Stimulated activated naive CD8-positive, alpha-beta T cell treated with anti-CD3 and anti-CD28 coated beads, Interleukin-15, Interleukin-2, amounts not matched to agents 100 ng/mL and 50 ng/mL, for 24 hours (primary cell): ENCODE measurements around the gene EBLN2.

ENCODE experiments used
- H3K27ac Mint-ChIP-seq: one replicate; pipeline ENCODE4 v1.8.0; 2021; ENCODE audit warnings: mild to moderate bottlenecking, mixed read lengths
- H3K27me3 Mint-ChIP-seq: one replicate; pipeline ENCODE4 v1.8.0; 2021; ENCODE audit warnings: mixed read lengths
- H3K36me3 Mint-ChIP-seq: one replicate; pipeline ENCODE4 v1.8.0; 2021; ENCODE audit warnings: low read depth, mixed read lengths
- H3K4me1 Mint-ChIP-seq: one replicate; pipeline ENCODE4 v1.8.0; 2021; ENCODE audit warnings: low read depth, mixed read lengths
- H3K4me3 Mint-ChIP-seq: one replicate; pipeline ENCODE4 v1.8.0; 2021; ENCODE audit warnings: mild to moderate bottlenecking, mixed read lengths
- H3K9me3 Mint-ChIP-seq: one replicate; pipeline ENCODE4 v1.8.0; 2021; ENCODE audit warnings: mixed read lengths

Gene EBLN2

DNA sequence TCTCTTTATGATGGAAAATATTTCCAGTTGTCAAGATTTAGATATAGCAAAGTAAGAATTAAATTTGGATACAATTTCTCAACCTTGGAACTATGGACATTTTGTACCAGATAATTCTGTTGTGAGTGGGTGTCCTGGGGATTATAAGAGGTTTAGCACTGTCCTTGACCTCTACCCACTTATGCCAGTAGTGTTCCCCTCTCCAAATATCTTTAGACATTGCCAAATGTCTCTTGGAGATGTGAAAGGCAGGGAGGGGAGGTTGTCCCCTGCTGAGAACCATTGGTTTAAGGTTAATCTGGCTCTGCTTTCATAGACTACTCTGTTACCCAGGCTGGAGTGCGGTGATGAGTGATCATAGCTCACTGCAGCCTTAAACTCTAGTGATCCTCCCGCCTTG lies at the start of gene EBLN2:
TSS of gene EBLN2 (plus strand) at position 244 of the 400 bp plus-strand sequence. CDS start 423 bp downstream, outside the sequence.
- H3K36me3 Mint-ChIP-seq: peaks cover 53% of the 10 kb centered on the region
- H3K9me3 Mint-ChIP-seq: no peaks in the 10 kb centered on the region
- H3K27ac Mint-ChIP-seq: no peak within 1 kb of the TSS
- peaks cover 6% of the 10 kb centered on the region for H3K4me1 Mint-ChIP-seq
- no peaks in the 10 kb centered on the region for H3K27me3 Mint-ChIP-seq
- no peak within 1 kb of the TSS for H3K4me3 Mint-ChIP-seq

DNA sequence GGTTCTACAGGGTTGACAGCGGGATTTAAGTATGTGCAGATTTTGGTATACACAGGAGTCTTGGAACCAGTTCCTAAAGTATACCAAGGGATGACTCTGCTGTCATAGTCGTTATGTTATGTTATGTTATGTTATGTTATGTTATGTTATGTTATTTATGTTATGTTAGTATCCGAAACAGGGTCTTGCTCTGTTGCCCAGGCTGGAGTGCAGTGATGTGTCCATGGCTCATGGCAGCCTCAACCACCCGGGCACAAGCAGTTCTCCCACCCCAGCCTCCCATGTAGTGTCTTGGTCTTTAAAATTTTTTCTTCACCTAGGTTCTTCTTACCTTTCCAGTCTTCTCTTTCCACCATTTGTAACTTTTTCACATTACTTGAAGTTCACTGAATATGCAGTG lies 43.2 kb upstream of the EBLN2 start:
- no peaks in the 10 kb centered on the region for H3K27me3 Mint-ChIP-seq
- peaks cover 37% of the 10 kb centered on the region for H3K36me3 Mint-ChIP-seq
- H3K4me3 Mint-ChIP-seq: no peak overlapping the region
- H3K27ac Mint-ChIP-seq: peak overlapping the region; percentile 42
- no peaks in the 10 kb centered on the region for H3K9me3 Mint-ChIP-seq
- H3K4me1 Mint-ChIP-seq: peaks cover 78% of the 10 kb centered on the region

DNA sequence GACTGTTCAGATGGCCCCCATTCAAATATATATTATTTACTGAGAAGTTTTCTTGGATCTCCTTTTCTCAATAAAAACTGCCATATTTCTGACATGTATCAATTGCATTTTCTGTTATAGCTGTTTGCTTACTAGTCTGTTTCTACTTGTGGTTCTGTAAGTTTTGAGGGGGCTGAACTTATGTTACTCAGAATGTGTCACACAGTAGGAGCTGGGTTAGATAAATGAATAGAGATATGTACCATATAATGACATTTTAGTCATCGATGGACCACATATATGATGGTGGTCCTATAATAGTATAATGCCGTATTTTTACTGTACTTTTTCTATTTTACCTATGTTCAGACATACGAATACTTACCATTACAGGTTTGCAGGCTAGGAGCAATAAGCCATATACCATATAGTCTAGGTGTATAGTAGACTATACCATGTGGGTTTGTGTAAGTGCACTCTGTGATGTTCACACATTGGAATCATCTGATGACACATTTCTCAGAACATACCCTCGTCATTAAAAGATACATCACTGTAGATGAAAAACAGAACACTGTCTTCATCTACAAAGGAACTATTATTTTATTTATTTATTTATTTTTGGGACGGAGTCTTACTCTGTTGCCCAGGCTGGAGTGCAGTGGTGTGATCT lies 42.5 kb upstream of the EBLN2 start:
- Mint-ChIP-seq H3K4me3 (no peak overlapping the region), H3K36me3 (peaks cover 37% of the 10 kb centered on the region), H3K4me1 (peaks cover 74% of the 10 kb centered on the region), H3K9me3 (no peaks in the 10 kb centered on the region), H3K27me3 (no peaks in the 10 kb centered on the region), H3K27ac (peak overlapping the region; percentile 42)

- no peaks in the 10 kb centered on the region for H3K9me3 Mint-ChIP-seq
- H3K36me3 Mint-ChIP-seq: peaks cover 30% of the 10 kb centered on the region
- H3K27ac Mint-ChIP-seq: no peak overlapping the region
- no peaks in the 10 kb centered on the region for H3K27me3 Mint-ChIP-seq
- H3K4me1 Mint-ChIP-seq: peaks cover 81% of the 10 kb centered on the region
- H3K4me3 Mint-ChIP-seq: no peak overlapping the region
Observed at GRCh38 chr3:73021301-73021835, 40.1 kb upstream of the EBLN2 start.

DNA sequence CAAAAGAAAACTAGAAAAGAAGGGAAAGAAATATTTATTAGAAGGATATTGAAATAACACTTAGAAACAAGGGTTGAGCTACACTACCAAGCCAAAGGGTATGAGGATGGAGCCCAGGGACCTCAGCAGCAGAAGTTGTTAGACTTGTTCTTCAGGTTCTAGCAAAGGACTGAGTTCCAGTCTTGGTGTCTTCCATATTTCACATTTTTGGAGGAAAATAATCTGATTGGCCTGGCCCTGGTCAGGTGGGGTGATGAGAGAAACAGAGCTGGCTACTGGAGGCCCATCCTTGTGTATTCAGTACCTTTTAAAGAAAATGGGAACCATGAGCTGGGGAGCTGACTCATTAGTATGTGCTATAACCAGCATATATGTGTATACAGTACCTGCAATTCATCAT lies 36.6 kb upstream of the EBLN2 start:
- Mint-ChIP-seq H3K27me3 (no peaks in the 10 kb centered on the region), H3K36me3 (peaks cover 22% of the 10 kb centered on the region), H3K9me3 (no peaks in the 10 kb centered on the region), H3K4me1 (peaks cover 82% of the 10 kb centered on the region), H3K27ac (no peak overlapping the region), H3K4me3 (no peak overlapping the region)

GRCh38 chr3:73026111-73026759 lies 35.2 kb upstream of the EBLN2 start:
- Mint-ChIP-seq H3K27ac (no peak overlapping the region), H3K36me3 (peaks cover 25% of the 10 kb centered on the region), H3K4me1 (peaks cover 85% of the 10 kb centered on the region), H3K27me3 (no peaks in the 10 kb centered on the region), H3K4me3 (no peak overlapping the region), H3K9me3 (no peaks in the 10 kb centered on the region)

- no peak overlapping the region for H3K27ac Mint-ChIP-seq
- no peaks in the 10 kb centered on the region for H3K9me3 Mint-ChIP-seq
- peaks cover 25% of the 10 kb centered on the region for H3K36me3 Mint-ChIP-seq
- H3K4me1 Mint-ChIP-seq: peaks cover 83% of the 10 kb centered on the region
- H3K27me3 Mint-ChIP-seq: no peaks in the 10 kb centered on the region
- no peak overlapping the region for H3K4me3 Mint-ChIP-seq
Observed at GRCh38 chr3:73026760-73027113, 34.7 kb upstream of the EBLN2 start.

- no peaks in the 10 kb centered on the region for H3K9me3 Mint-ChIP-seq
- peak overlapping the region; percentile 91 for H3K27ac Mint-ChIP-seq
- H3K4me1 Mint-ChIP-seq: peaks cover 87% of the 10 kb centered on the region
- H3K36me3 Mint-ChIP-seq: peaks cover 27% of the 10 kb centered on the region
- H3K4me3 Mint-ChIP-seq: peak overlapping the region; percentile 4
- no peaks in the 10 kb centered on the region for H3K27me3 Mint-ChIP-seq
Observed at GRCh38 chr3:73028803-73029202, 32.7 kb upstream of the EBLN2 start.

GRCh38 chr3:73029321-73029796 lies 32.1 kb upstream of the EBLN2 start:
- H3K4me3 Mint-ChIP-seq: peak overlapping the region; percentile 4
- peaks cover 28% of the 10 kb centered on the region for H3K36me3 Mint-ChIP-seq
- peak overlapping the region; percentile 91 for H3K27ac Mint-ChIP-seq
- H3K9me3 Mint-ChIP-seq: no peaks in the 10 kb centered on the region
- H3K27me3 Mint-ChIP-seq: no peaks in the 10 kb centered on the region
- peaks cover 88% of the 10 kb centered on the region for H3K4me1 Mint-ChIP-seq

DNA sequence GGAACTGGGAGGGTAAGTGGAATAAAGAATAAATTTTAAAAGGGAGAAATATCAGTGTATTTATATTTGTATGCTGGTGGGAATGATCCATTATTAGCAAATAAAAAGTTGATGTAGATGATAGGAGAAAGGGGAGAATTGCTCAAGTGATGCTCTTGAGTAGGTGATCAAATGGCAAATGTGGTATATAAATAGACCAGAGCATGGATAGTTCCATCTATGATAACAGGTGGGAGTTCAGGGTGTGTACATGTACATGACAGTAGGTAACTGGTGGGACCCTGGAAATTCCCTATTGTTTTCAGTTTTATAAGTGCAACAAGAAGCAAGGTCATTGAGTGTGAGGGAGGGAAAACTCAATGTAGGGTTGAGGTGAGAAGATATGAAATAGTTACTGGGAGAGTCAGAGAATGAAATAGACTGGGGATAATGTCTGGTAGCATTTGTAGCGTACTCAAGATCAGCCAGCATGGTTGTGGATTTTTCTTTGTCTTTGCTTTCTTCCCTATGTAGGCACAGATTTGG lies 31.3 kb upstream of the EBLN2 start:
- Mint-ChIP-seq H3K4me3 (no peak overlapping the region), H3K27ac (peak overlapping the region; percentile 91)

GRCh38 chr3:73031573-73032103 lies 29.8 kb upstream of the EBLN2 start:
- Mint-ChIP-seq H3K27ac (no peak overlapping the region), H3K4me3 (no peak overlapping the region), H3K27me3 (no peaks in the 10 kb centered on the region), H3K36me3 (peaks cover 32% of the 10 kb centered on the region), H3K4me1 (peaks cover 90% of the 10 kb centered on the region), H3K9me3 (no peaks in the 10 kb centered on the region)

More for the DNA sequence above, 31.3 kb upstream of the EBLN2 start:
- H3K4me1 Mint-ChIP-seq: peaks cover 88% of the 10 kb centered on the region
- H3K36me3 Mint-ChIP-seq: peaks cover 31% of the 10 kb centered on the region
- no peaks in the 10 kb centered on the region for H3K9me3 Mint-ChIP-seq
- no peaks in the 10 kb centered on the region for H3K27me3 Mint-ChIP-seq

GRCh38 chr3:73036694-73037591 lies 24.5 kb upstream of the EBLN2 start:
- Mint-ChIP-seq H3K9me3 (no peaks in the 10 kb centered on the region), H3K27me3 (no peaks in the 10 kb centered on the region), H3K4me3 (no peak overlapping the region), H3K27ac (peak overlapping the region; percentile 79), H3K36me3 (peaks cover 35% of the 10 kb centered on the region), H3K4me1 (peaks cover 95% of the 10 kb centered on the region)

GRCh38 chr3:73041537-73041936 lies 19.9 kb upstream of the EBLN2 start:
- Mint-ChIP-seq H3K9me3 (no peaks in the 10 kb centered on the region), H3K4me1 (peaks cover 89% of the 10 kb centered on the region), H3K36me3 (peaks cover 25% of the 10 kb centered on the region), H3K4me3 (no peak overlapping the region), H3K27me3 (no peaks in the 10 kb centered on the region), H3K27ac (peak overlapping the region; percentile 34)

- H3K4me1 Mint-ChIP-seq: peaks cover 77% of the 10 kb centered on the region
- no peaks in the 10 kb centered on the region for H3K27me3 Mint-ChIP-seq
- H3K36me3 Mint-ChIP-seq: peaks cover 22% of the 10 kb centered on the region
- H3K4me3 Mint-ChIP-seq: no peak overlapping the region
- H3K27ac Mint-ChIP-seq: peak overlapping the region; percentile 40
- H3K9me3 Mint-ChIP-seq: no peaks in the 10 kb centered on the region
Observed at GRCh38 chr3:73043414-73043813, 18.0 kb upstream of the EBLN2 start.
